Colonic mucosa (tissue), 4 donors: ENCODE measurements around the gene MROH2A. TPM values are rescaled to one million over a fixed set of nuclear protein-coding genes. Genes with fewer than 3 reads are reported as not detected.

Experiments used
- DNase-seq: peaks from one replicate; pipeline ENCODE4 v3.0.0-alpha.2; 2020
- H3K27ac ChIP-seq: fragments of 200-600 bp; one replicate; pipeline ENCODE4 v1.8.0; 2021
- H3K27me3 ChIP-seq: fragments of 200-600 bp; one replicate; pipeline ENCODE4 v1.8.0; 2021
- H3K36me3 ChIP-seq: fragments of 200-600 bp; one replicate; pipeline ENCODE4 v1.8.0; 2021
- H3K4me1 ChIP-seq: fragments of 200-600 bp; one replicate; pipeline ENCODE4 v1.8.0; 2021; ENCODE audit warnings: mild to moderate bottlenecking
- H3K4me3 ChIP-seq: fragments of 200-600 bp; one replicate; pipeline ENCODE4 v1.8.0; 2021
- H3K9ac ChIP-seq, 2 donors: one replicate each; pipeline ENCODE4 v1.7.0; 2013; ENCODE audit warnings: control low read depth in 2 of 2, low read depth in 2 of 2, low read length in 2 of 2
- H3K9me3 ChIP-seq: fragments of 200-600 bp; one replicate; pipeline ENCODE4 v1.8.0; 2021
- intact Hi-C: fragments of 100-400 bp; cut with DNase I; formaldehyde crosslinking; loops from one replicate; pipeline ENCODE4 v1.14.1; 2022
- total RNA-seq, 2 donors: library from RNA; stranded (reverse); fragmentation: NEBNext Ultra II Directional in 1 of 2; extraction: Animal tissue kit (Norgen Biotek cat#: 25700) in 1 of 2; gene quantifications; one replicate each; pipeline ENCODE4 v1.2.1, GENCODE V29; 2021
- TF ChIP-seq, protein P1 (sequence below): fragments of 200-600 bp; IDR thresholded peaks from one replicate; pipeline ENCODE4 v1.8.0; 2022; ENCODE audit warnings: antibody characterized with exemption, mild to moderate bottlenecking
- donor health status: healthy.
- donor health status: DM: no; HTN: no; CAD: no.
- donor health status: DM: no; HTN: no; CAD: no.

The MROH2A gene
- total RNA-seq, 2 donors from 2014 or later, result not detected

DNA sequence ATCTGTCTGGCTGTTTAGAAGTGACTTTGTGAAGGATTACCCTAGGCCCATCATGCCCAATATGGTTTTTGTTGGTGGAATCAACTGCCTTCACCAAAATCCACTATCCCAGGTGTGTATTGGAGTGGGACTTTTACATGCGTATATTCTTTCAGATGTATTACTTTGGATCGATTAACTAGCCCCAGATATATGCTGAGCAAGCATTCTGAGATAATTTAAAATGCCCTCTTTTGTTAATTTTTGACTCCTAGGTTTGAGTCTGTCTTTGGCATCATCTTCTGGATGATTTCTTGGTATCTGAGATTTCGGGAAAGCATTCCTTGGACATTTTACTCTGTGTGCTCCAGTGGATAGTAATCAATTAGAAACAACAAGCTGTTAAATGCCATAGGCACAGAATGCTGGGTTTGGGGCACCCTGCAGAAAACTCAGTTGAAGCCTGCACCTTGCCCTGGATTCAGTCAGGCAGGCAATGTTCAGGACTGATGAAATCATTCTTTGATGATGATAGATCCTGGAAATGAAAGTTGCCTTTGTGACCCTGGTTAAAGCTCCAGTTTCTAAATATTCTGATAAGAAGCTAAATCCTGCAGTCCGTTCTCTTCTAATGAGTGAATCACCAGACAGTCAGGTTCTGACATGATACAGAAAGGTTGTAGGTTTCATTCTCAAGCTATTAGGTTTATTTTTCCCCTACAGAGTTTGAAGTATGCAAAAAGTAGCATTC, 16.9 kb upstream of the MROH2A start:
- no peaks in the 10 kb centered on the region for H3K4me1 ChIP-seq
- intact Hi-C loops, result no loop called here
- no peak overlapping the region for H3K4me3 ChIP-seq
- DNase-seq, result no peak
- H3K27ac ChIP-seq, result no peak overlapping the region
- H3K27me3 ChIP-seq, result no peaks in the 10 kb centered on the region
- H3K9ac ChIP-seq, result no peak overlapping the region
- no peaks in the 10 kb centered on the region for H3K36me3 ChIP-seq
- TF ChIP-seq, protein P1, sequence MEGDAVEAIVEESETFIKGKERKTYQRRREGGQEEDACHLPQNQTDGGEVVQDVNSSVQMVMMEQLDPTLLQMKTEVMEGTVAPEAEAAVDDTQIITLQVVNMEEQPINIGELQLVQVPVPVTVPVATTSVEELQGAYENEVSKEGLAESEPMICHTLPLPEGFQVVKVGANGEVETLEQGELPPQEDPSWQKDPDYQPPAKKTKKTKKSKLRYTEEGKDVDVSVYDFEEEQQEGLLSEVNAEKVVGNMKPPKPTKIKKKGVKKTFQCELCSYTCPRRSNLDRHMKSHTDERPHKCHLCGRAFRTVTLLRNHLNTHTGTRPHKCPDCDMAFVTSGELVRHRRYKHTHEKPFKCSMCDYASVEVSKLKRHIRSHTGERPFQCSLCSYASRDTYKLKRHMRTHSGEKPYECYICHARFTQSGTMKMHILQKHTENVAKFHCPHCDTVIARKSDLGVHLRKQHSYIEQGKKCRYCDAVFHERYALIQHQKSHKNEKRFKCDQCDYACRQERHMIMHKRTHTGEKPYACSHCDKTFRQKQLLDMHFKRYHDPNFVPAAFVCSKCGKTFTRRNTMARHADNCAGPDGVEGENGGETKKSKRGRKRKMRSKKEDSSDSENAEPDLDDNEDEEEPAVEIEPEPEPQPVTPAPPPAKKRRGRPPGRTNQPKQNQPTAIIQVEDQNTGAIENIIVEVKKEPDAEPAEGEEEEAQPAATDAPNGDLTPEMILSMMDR, result no peak
- H3K9me3 ChIP-seq, result no peaks in the 10 kb centered on the region

DNA sequence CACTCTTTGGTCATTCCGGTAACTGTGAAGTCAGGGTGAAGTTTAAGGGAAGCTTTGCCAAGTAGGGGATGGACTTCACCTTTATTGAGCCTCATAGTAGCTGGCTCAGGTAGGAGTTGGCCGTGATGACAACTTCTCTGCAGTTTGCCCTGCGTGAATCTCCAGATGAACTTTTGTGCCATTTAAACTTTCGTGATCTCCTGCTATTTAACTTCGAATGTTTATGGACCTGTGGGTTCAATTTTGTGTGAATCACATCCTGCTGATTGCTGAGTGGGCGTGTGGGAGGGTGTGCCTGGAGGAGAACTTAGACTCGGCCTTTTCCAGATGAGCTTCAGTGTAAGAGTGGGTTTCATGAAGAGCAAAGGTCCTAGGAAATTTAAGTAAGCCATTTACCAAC, 13.9 kb upstream of the MROH2A start:
- peak; percentile 27 for DNase-seq
- Histone ChIP-seq H3K9ac (no peak overlapping the region), H3K36me3 (no peaks in the 10 kb centered on the region), H3K27me3 (no peaks in the 10 kb centered on the region), H3K4me3 (no peak overlapping the region), H3K27ac (no peak overlapping the region), H3K9me3 (no peaks in the 10 kb centered on the region), H3K4me1 (no peaks in the 10 kb centered on the region)
- TF ChIP-seq, protein P1, result no peak
- intact Hi-C loops, result no loop called here

DNA sequence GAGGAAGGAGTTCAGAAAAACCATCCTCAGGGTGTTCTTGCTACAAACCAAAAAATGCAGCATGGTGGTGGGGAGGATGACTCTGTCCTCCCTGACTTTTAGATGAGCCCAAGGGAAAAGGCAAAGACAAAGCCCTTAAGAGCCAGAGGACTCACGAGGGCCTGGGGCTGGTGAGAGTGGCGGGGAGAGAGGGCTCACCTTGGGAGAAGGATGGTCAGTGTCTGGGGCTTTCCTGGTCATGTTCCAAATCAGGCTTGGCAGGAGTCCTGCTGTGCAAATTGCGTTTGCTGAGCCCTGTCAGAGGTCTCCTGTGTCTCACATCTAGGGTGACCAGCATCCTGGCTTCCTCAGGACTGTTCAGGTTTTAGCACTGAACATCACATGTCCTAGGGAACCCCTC, 13.4 kb upstream of the MROH2A start:
- no peak for DNase-seq
- intact Hi-C loops, result no loop called here
- Histone ChIP-seq H3K4me1 (no peaks in the 10 kb centered on the region), H3K36me3 (no peaks in the 10 kb centered on the region), H3K4me3 (no peak overlapping the region), H3K9ac (no peak overlapping the region), H3K27me3 (no peaks in the 10 kb centered on the region), H3K9me3 (no peaks in the 10 kb centered on the region), H3K27ac (no peak overlapping the region)
- TF ChIP-seq, protein P1, result no peak

DNA sequence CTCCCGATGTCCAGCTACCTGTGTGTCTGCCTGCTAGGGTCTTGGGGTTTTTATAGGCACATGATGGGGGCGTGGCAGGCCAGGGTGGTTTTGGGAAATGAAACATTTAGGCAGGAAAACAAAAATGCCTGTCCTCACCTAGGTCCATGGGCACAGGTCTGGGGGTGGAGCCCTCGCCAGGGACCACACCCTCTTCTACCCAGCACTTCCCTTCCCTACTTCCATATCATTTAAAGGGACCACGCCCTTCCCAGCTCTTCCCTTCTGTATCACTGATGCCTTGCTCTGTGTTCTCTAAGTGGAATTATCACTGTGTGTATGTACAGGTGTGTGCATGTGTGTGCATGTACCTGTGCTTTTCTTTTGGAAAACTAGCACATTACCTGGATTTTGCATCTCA, 11.7 kb upstream of the MROH2A start:
- no peaks in the 10 kb centered on the region for H3K36me3 ChIP-seq
- TF ChIP-seq, protein P1, result no peak
- no peak overlapping the region for H3K9ac ChIP-seq
- H3K9me3 ChIP-seq, result no peaks in the 10 kb centered on the region
- no peak overlapping the region for H3K4me3 ChIP-seq
- peak; percentile 31 for DNase-seq
- no peaks in the 10 kb centered on the region for H3K4me1 ChIP-seq
- H3K27me3 ChIP-seq, result no peaks in the 10 kb centered on the region
- no peak overlapping the region for H3K27ac ChIP-seq
- intact Hi-C loops, result no loop called here

DNA sequence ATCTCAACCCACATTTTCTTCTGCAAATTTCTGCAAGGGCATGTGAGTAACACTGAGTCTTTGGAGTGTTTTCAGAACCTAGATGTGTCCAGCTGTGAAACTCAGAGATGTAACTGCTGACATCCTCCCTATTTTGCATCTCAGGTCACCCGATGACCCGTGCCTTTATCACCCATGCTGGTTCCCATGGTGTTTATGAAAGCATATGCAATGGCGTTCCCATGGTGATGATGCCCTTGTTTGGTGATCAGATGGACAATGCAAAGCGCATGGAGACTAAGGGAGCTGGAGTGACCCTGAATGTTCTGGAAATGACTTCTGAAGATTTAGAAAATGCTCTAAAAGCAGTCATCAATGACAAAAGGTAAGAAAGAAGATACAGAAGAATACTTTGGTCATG, 10.1 kb upstream of the MROH2A start:
- Histone ChIP-seq H3K9ac (no peak overlapping the region), H3K4me3 (no peak overlapping the region), H3K36me3 (no peaks in the 10 kb centered on the region), H3K27ac (no peak overlapping the region), H3K4me1 (no peaks in the 10 kb centered on the region), H3K27me3 (no peaks in the 10 kb centered on the region), H3K9me3 (no peaks in the 10 kb centered on the region)
- TF ChIP-seq, protein P1, result no peak
- no peak for DNase-seq
- intact Hi-C loops, result no loop called here
